BLaER1 treated with 17β-estradiol and CSF1 and Interleukin-3, amounts not matched to agents 10 nM and 100 nM (cell line): Measurements from ENCODE around the gene TBPL1.
A peak's percentile ranks its signal among the peaks of the same experiment; 100 is the strongest.

Experiments
- H3K27ac ChIP-seq, 11 experiments: shearing (Covaris generic); formaldehyde crosslinking; 2 replicates each; pipeline ENCODE4 v1.8.1; 2022
- H3K27me3 ChIP-seq, 11 experiments: shearing (Covaris generic); formaldehyde crosslinking; 2 replicates each; pipeline ENCODE4 v1.8.1; 2022
- H3K36me3 ChIP-seq, 11 experiments: shearing (Covaris generic); formaldehyde crosslinking; 2 replicates each; pipeline ENCODE4 v1.8.1; 2022
- H3K4me1 ChIP-seq, 10 experiments: shearing (Covaris generic); formaldehyde crosslinking; 2 replicates each; pipeline ENCODE4 v1.8.1; 2022
- H3K4me2 ChIP-seq, 11 experiments: shearing (Covaris generic); formaldehyde crosslinking; 2 replicates each; pipeline ENCODE4 v1.8.1; 2022
- H3K4me3 ChIP-seq, 10 experiments: shearing (Covaris generic); formaldehyde crosslinking; 2 replicates each; pipeline ENCODE4 v1.8.1; 2022
- H3K9ac ChIP-seq, 11 experiments: shearing (Covaris generic); formaldehyde crosslinking; 2 replicates each; pipeline ENCODE4 v1.8.1; 2022
- H3K9me3 ChIP-seq, 11 experiments: shearing (Covaris generic); formaldehyde crosslinking; replicated peaks in 1 of 11; 2 replicates each; pipeline ENCODE4 v1.8.1; 2022
- H4K20me1 ChIP-seq, 11 experiments: shearing (Covaris generic); formaldehyde crosslinking; 2 replicates each; pipeline ENCODE4 v1.8.1; 2022
- Cebpa-rat ChIP-seq, 11 experiments: shearing (Covaris generic); IDR thresholded peaks; 2 replicates each; pipeline ENCODE4 v1.8.1; 2022

TBPL1 gene

DNA sequence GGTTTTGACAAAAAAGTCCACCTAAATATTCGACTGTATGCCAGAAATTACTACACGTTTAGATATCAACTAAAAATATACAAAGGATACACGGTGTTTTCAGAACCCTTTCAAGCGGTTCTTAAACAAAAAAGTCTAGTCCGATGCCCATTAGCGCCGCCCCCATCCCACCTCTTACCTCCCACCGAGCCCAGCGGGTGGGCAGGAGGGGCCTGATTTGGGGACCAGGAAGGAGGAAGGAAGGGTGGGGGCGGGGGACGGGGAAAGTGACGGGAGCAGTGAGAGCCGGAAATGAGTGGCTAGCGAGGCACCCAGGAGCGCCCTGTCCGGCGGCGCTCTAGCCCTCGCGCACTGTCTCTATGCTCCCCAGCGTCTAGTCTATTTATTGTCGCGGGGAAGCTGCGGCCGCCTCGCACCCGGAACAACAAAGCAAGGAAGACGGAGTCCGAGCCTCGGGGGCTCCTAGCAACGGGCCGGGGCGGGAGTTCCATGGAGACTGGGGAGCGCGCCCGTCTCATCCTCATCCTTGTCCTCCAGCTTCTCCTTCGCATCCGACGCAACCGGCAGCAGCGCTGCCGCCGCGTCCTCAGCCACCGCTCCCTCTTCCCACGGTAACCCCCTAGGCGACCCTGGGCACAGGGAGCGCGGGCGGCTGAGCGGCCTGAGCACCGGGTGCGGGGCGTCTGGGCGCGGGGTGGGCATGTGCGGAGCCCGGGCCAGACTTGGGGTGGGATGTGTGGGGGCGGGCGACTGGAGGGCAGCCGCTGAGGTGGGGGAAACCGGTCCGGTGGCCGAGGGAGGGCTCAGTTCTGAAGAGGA, at the start of gene TBPL1:
Gene TBPL1 (plus strand): TSS at position 410 of the 819 bp plus-strand sequence. CDS start 26,902 bp downstream, outside the sequence.
- H3K27me3 ChIP-seq = no peaks in the 10 kb centered on the region
- H3K36me3 ChIP-seq = no peaks in the 10 kb centered on the region
- peak within 1 kb of the TSS; percentile 85 to 93 (median 89) for H3K4me3 ChIP-seq
- H3K27ac ChIP-seq = peak within 1 kb of the TSS; percentile 71 to 98 (median 96)
- TF ChIP-seq Cebpa-rat (IDR thresholded peaks at IDR 0.05) = no peak
- H3K9ac ChIP-seq = peak within 1 kb of the TSS; percentile 87 to 97 (median 94)
- H4K20me1 ChIP-seq = peaks cover 0 to 46% (median 38%) of the 10 kb centered on the region in 11 experiments; a peak in 16 of 22 replicates
- no peaks in the 10 kb centered on the region for H3K9me3 ChIP-seq
- peak within 1 kb of the TSS; percentile 77 to 99 (median 90) for H3K4me2 ChIP-seq
- peaks cover 28 to 51% (median 34%) of the 10 kb centered on the region in 10 experiments for H3K4me1 ChIP-seq

DNA sequence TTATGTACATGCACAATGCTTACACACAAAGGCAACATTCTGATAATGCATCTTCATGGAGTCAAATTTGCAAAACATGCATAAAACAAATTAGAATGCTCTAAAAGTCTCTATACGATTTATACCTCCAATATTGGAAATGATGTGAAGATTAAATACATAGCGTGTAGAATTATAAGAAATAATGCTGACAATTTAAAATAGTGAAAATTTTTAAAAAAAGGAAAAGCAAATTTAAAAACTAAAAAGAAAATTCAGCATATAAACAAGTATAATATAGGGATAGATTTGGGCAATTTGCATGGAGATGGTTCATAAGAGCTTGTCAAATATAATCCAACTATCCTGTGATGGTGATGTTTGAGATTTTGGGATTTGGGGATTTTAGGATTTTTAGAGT, 49.2 kb upstream of the TBPL1 start:
- H3K27me3 ChIP-seq = no peaks in the 10 kb centered on the region
- no peak for TF ChIP-seq Cebpa-rat (IDR thresholded peaks at IDR 0.05)
- H3K4me1 ChIP-seq = peaks cover 0 to 11% (median 7%) of the 10 kb centered on the region in 10 experiments; a peak in 11 of 20 replicates
- H3K4me3 ChIP-seq = no peak overlapping the region
- no peaks in the 10 kb centered on the region for H3K9me3 ChIP-seq
- no peaks in the 10 kb centered on the region for H4K20me1 ChIP-seq
- no peak overlapping the region for H3K9ac ChIP-seq
- no peak overlapping the region for H3K4me2 ChIP-seq
- H3K27ac ChIP-seq = no peak overlapping the region
- H3K36me3 ChIP-seq = no peaks in the 10 kb centered on the region

DNA sequence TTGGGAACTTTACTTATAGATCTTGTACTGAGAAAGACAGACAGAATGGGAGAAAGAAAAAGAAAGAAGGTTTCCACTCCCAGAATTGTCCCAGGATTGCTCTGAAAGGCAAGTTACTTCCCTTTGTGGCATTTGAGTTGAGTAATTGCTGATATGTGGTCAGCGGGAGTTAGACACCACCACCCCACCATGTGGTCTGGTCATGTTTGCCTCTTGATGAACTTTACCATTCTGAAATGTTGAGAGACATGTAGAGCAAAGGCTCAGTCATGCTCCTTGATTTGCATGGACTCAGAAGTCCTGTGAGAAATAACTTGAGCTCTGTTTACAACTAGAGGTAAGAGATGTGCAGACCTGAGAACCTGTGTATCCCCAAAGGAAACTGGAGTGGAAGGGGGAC, 47.0 kb upstream of the TBPL1 start:
- Histone ChIP-seq H3K9ac (no peak overlapping the region), H3K4me1 (peaks cover 0 to 11% (median 7%) of the 10 kb centered on the region in 10 experiments; a peak in 11 of 20 replicates), H3K4me2 (peak overlapping the region in 6 of 11 experiments; percentile 29 to 64 (median 54); a peak in 11 of 22 replicates), H3K4me3 (no peak overlapping the region), H4K20me1 (no peaks in the 10 kb centered on the region), H3K9me3 (0 out of 22 replicates have a peak, but pooled peaks cover 0 to 3% (median 0%) of the 10 kb centered on the region in 11 experiments), H3K36me3 (no peaks in the 10 kb centered on the region), H3K27me3 (no peaks in the 10 kb centered on the region), H3K27ac (0 out of 22 replicates have a peak overlapping the region, but pooled peaks of 1 of the 11 experiments have one; percentile 29)
- TF ChIP-seq Cebpa-rat (IDR thresholded peaks at IDR 0.05) = no peak

DNA sequence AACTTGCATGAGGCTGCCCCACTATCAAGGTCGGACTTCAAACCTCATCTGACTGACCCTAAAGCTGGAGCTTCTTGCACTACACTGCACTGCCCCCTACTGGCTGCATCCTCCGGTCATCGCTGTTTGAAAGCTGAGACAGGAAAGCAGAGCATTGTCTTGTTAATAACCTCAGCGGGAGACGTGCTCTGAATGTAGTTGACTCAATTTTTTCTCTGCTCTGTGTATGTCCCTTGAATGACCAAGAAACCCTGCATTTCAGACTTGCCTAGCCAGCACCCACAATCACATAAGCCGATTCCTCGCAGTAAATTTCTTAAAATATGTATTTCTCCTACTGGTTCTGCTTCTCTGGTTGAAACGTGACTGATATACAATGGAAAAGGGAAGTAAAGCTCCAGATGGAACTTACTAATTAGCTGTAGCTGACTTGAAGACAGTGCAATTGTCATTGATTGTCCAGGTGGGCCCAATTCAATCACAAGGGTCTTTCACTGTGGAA, 36.3 kb upstream of the TBPL1 start:
- Histone ChIP-seq H3K9ac (peak overlapping the region in 5 of 11 experiments; percentile 41 to 65 (median 53); a peak in 8 of 22 replicates), H3K9me3 (peaks cover 0 to 11% (median 6%) of the 10 kb centered on the region in 11 experiments; a peak in 14 of 22 replicates), H3K36me3 (no peaks in the 10 kb centered on the region), H3K4me1 (peaks cover 22 to 26% (median 25%) of the 10 kb centered on the region in 10 experiments), H3K27ac (peak overlapping the region in 2 of 11 experiments; percentile 26 to 49; a peak in 3 of 22 replicates), H4K20me1 (no peaks in the 10 kb centered on the region), H3K4me3 (peak overlapping the region in 3 of 10 experiments; percentile 34 to 55 (median 36); a peak in 4 of 20 replicates), H3K27me3 (no peaks in the 10 kb centered on the region), H3K4me2 (peak overlapping the region; percentile 16 to 76 (median 49); a peak in 21 of 22 replicates)
- no peak for TF ChIP-seq Cebpa-rat (IDR thresholded peaks at IDR 0.05)

DNA sequence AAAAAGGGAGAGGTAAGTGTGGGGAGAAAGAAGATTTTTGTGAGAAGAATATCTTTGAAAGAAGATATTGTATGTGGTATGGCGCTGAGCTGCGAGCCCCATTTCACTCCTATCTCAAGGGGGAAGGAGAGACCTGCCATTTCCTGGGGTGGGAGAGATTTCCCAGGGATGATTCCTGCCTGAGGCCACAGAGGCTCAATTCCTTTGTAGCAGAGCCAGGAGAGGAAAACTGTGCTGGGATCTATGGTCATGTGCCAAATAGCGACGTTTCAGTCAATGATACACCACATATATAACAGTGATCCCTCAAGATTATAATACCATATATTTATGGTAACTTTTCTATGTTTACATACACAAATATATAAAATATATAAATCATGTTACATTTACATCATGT, 35.2 kb upstream of the TBPL1 start:
- Histone ChIP-seq H3K4me3 (no peak overlapping the region), H3K27me3 (no peaks in the 10 kb centered on the region), H3K36me3 (no peaks in the 10 kb centered on the region), H3K27ac (no peak overlapping the region), H4K20me1 (no peaks in the 10 kb centered on the region), H3K9ac (no peak overlapping the region), H3K4me2 (peak overlapping the region; percentile 57 to 84 (median 75); a peak in 21 of 22 replicates), H3K9me3 (peaks cover 0 to 11% (median 6%) of the 10 kb centered on the region in 11 experiments; a peak in 14 of 22 replicates), H3K4me1 (peaks cover 22 to 26% (median 25%) of the 10 kb centered on the region in 10 experiments)
- no peak for TF ChIP-seq Cebpa-rat (IDR thresholded peaks at IDR 0.05)

- no peak for TF ChIP-seq Cebpa-rat (IDR thresholded peaks at IDR 0.05)
- Histone ChIP-seq H3K27me3 (no peaks in the 10 kb centered on the region), H3K4me3 (no peak overlapping the region), H3K36me3 (no peaks in the 10 kb centered on the region), H4K20me1 (no peaks in the 10 kb centered on the region), H3K4me1 (peaks cover 22 to 26% (median 25%) of the 10 kb centered on the region in 10 experiments), H3K27ac (peak overlapping the region in 1 of 11 experiments; percentile 19; a peak in 1 of 22 replicates), H3K9me3 (peaks cover 0 to 8% (median 5%) of the 10 kb centered on the region in 11 experiments; a peak in 14 of 22 replicates), H3K4me2 (peak overlapping the region; percentile 57 to 84 (median 75)), H3K9ac (no peak overlapping the region; a peak in 1 of 22 replicates)
These were observed 34.7 kb upstream of the TBPL1 start for GRCh38 chr6:133918208-133918930.

DNA sequence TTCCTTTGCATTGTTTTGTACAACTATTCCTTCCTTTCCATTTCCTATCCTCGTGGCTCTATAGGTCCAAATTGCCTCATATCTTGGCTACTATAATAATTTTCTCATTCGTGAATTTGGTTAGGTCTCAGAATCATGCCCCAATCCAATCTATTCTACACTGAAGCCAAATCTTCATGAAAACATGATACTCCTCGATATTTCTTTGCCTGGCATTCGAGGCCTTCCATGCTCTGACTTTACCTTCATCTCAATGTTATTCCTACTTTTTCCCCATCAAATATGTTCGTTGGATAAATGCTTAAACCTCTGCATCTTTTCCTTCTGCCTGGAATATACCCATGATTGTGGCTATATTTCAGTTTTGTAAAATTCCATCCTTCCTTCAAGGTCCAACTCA, 33.7 kb upstream of the TBPL1 start:
- no peak overlapping the region for H3K27ac ChIP-seq
- TF ChIP-seq Cebpa-rat (IDR thresholded peaks at IDR 0.05) = no peak
- H3K4me3 ChIP-seq = no peak overlapping the region
- H3K27me3 ChIP-seq = no peaks in the 10 kb centered on the region
- peaks cover 22 to 26% (median 25%) of the 10 kb centered on the region in 10 experiments for H3K4me1 ChIP-seq
- H3K36me3 ChIP-seq = no peaks in the 10 kb centered on the region
- H3K9ac ChIP-seq = no peak overlapping the region
- peak overlapping the region in 10 of 11 experiments; percentile 57 to 84 (median 75); a peak in 18 of 22 replicates for H3K4me2 ChIP-seq
- no peaks in the 10 kb centered on the region for H4K20me1 ChIP-seq
- H3K9me3 ChIP-seq = peaks cover 0 to under 1% (median 0%) of the 10 kb centered on the region in 11 experiments; a peak in 1 of 22 replicates

- Histone ChIP-seq H3K4me2 (no peak overlapping the region), H3K9ac (no peak overlapping the region), H3K4me3 (no peak overlapping the region), H3K9me3 (no peaks in the 10 kb centered on the region), H3K27me3 (no peaks in the 10 kb centered on the region), H4K20me1 (no peaks in the 10 kb centered on the region), H3K4me1 (peaks cover 22 to 26% (median 25%) of the 10 kb centered on the region in 10 experiments), H3K27ac (no peak overlapping the region), H3K36me3 (no peaks in the 10 kb centered on the region)
- TF ChIP-seq Cebpa-rat (IDR thresholded peaks at IDR 0.05) = no peak
These were observed 31.7 kb upstream of the TBPL1 start for GRCh38 chr6:133921249-133921859.
